Measurements from ENCODE around the gene SLC17A7. TPM values are rescaled to one million over a fixed set of nuclear protein-coding genes. Genes with fewer than 3 reads are reported as not detected.

Gene SLC17A7
- total and polyA plus RNA-seq, 9 of the 15 experiments (the other 6 are each of a cell fraction or from before 2014, with no cell fraction given) = 1.1 to 15.7 (median 2.4) TPM

DNA sequence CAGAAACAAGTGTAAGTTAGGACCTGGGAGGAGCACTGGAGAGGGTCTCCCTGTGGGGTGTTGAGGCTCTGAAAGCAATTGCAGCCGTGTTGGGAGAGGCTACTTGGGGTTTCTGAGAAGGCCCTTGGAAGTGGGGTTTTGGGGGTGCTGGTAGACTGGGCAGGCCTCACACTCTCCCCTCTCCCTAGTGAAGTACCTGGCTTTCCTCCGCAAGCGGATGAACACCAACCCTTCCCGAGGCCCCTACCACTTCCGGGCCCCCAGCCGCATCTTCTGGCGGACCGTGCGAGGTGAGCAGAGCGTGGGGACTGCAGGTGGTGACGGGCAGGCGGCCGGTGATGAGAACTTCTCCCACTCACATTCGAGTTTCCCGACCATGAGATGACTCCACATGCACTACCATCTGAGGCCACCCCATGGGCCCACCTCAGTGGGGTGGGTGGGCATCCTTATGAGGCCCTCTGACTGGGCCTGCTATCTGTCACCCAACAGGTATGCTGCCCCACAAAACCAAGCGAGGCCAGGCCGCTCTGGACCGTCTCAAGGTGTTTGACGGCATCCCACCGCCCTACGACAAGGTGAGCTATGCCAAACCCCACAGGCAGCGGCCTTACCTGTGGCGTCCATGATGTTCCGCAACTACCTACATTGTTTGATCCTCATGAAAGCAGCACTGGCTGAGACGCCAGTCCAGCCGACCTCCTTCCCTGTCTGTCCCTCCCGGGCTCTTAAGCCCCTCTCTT is 49.1 kb upstream of the SLC17A7 start (continued):
- TF ChIP-seq, protein P1, sequence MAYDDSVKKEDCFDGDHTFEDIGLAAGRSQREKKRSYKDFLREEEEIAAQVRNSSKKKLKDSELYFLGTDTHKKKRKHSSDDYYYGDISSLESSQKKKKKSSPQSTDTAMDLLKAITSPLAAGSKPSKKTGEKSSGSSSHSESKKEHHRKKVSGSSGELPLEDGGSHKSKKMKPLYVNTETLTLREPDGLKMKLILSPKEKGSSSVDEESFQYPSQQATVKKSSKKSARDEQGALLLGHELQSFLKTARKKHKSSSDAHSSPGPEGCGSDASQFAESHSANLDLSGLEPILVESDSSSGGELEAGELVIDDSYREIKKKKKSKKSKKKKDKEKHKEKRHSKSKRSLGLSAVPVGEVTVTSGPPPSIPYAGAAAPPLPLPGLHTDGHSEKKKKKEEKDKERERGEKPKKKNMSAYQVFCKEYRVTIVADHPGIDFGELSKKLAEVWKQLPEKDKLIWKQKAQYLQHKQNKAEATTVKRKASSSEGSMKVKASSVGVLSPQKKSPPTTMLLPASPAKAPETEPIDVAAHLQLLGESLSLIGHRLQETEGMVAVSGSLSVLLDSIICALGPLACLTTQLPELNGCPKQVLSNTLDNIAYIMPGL (CRISPR knock-in tag; IDR thresholded peaks at IDR 0.05) = no peak; the same call in 1 of the 2 replicates
- TF ChIP-seq ZNF134 (CRISPR knock-in tag; conservative IDR thresholded peaks at IDR 0.05) (no peak), TARDBP (IDR thresholded peaks at IDR 0.05) (no peak), MTA1 (IDR thresholded peaks at IDR 0.05; ENCODE audit: borderline replicate concordance) (no peak), TOE1 (IDR thresholded peaks at IDR 0.05; ENCODE audit: borderline replicate concordance) (no peak), TOE1 (CRISPR knock-in tag; IDR thresholded peaks at IDR 0.05; ENCODE audit: borderline replicate concordance, low read depth) (0 out of 2 replicates have a peak, but pooled peaks have one; percentile 14), ZNF146 (CRISPR knock-in tag; IDR thresholded peaks at IDR 0.05; ENCODE audit: unreplicated experiment) (no peak), NONO (IDR thresholded peaks at IDR 0.05; ENCODE audit: low read depth in 2 of 2, low read length in 1 of 2) (no peak), CXXC5 (CRISPR knock-in tag; IDR thresholded peaks at IDR 0.05) (no peak), HMGN3 (IDR thresholded peaks at IDR 0.05; ENCODE audit: borderline replicate concordance, extremely low read depth, insufficient read length, low read depth, low read length) (no peak), ATF1 (CRISPR knock-in tag; IDR thresholded peaks at IDR 0.05) (no peak), ATF1 (tag; IDR thresholded peaks at IDR 0.05) (no peak), NR1H2 (CRISPR knock-in tag; IDR thresholded peaks at IDR 0.05) (no peak), RFX5 (IDR thresholded peaks at IDR 0.05; ENCODE audit: low read depth, low read length) (no peak)
- TF ChIP-seq, protein P2, sequence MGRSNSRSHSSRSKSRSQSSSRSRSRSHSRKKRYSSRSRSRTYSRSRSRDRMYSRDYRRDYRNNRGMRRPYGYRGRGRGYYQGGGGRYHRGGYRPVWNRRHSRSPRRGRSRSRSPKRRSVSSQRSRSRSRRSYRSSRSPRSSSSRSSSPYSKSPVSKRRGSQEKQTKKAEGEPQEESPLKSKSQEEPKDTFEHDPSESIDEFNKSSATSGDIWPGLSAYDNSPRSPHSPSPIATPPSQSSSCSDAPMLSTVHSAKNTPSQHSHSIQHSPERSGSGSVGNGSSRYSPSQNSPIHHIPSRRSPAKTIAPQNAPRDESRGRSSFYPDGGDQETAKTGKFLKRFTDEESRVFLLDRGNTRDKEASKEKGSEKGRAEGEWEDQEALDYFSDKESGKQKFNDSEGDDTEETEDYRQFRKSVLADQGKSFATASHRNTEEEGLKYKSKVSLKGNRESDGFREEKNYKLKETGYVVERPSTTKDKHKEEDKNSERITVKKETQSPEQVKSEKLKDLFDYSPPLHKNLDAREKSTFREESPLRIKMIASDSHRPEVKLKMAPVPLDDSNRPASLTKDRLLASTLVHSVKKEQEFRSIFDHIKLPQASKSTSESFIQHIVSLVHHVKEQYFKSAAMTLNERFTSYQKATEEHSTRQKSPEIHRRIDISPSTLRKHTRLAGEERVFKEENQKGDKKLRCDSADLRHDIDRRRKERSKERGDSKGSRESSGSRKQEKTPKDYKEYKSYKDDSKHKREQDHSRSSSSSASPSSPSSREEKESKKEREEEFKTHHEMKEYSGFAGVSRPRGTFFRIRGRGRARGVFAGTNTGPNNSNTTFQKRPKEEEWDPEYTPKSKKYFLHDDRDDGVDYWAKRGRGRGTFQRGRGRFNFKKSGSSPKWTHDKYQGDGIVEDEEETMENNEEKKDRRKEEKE (IDR thresholded peaks at IDR 0.05; ENCODE audit: borderline replicate concordance in 1 of 2, control insufficient read depth in 1 of 2, low read depth in 2 of 2, low read length in 1 of 2) = no peak
- TF ChIP-seq, protein P3, sequence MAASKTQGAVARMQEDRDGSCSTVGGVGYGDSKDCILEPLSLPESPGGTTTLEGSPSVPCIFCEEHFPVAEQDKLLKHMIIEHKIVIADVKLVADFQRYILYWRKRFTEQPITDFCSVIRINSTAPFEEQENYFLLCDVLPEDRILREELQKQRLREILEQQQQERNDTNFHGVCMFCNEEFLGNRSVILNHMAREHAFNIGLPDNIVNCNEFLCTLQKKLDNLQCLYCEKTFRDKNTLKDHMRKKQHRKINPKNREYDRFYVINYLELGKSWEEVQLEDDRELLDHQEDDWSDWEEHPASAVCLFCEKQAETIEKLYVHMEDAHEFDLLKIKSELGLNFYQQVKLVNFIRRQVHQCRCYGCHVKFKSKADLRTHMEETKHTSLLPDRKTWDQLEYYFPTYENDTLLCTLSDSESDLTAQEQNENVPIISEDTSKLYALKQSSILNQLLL (CRISPR knock-in tag; IDR thresholded peaks at IDR 0.05; ENCODE audit: borderline replicate concordance) = no peak
- TF ChIP-seq, protein P4, sequence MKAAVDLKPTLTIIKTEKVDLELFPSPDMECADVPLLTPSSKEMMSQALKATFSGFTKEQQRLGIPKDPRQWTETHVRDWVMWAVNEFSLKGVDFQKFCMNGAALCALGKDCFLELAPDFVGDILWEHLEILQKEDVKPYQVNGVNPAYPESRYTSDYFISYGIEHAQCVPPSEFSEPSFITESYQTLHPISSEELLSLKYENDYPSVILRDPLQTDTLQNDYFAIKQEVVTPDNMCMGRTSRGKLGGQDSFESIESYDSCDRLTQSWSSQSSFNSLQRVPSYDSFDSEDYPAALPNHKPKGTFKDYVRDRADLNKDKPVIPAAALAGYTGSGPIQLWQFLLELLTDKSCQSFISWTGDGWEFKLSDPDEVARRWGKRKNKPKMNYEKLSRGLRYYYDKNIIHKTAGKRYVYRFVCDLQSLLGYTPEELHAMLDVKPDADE (conservative IDR thresholded peaks at IDR 0.05; ENCODE audit: control insufficient read depth, low read depth, low read length) = no peak
- TF ChIP-seq, protein P5, sequence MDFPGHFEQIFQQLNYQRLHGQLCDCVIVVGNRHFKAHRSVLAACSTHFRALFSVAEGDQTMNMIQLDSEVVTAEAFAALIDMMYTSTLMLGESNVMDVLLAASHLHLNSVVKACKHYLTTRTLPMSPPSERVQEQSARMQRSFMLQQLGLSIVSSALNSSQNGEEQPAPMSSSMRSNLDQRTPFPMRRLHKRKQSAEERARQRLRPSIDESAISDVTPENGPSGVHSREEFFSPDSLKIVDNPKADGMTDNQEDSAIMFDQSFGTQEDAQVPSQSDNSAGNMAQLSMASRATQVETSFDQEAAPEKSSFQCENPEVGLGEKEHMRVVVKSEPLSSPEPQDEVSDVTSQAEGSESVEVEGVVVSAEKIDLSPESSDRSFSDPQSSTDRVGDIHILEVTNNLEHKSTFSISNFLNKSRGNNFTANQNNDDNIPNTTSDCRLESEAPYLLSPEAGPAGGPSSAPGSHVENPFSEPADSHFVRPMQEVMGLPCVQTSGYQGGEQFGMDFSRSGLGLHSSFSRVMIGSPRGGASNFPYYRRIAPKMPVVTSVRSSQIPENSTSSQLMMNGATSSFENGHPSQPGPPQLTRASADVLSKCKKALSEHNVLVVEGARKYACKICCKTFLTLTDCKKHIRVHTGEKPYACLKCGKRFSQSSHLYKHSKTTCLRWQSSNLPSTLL (IDR thresholded peaks at IDR 0.05) = no peak
